NT2/D1 (cell line): ENCODE results near the gene BCOR.

Experiments
- YY1 ChIP-seq: IDR thresholded peaks from 2 replicates; pipeline ENCODE4 v1.6.1; 2011; ENCODE audit not compliant: insufficient read length, insufficient read depth
- ZNF274 ChIP-seq: IDR thresholded peaks from 2 replicates; pipeline ENCODE4 v1.6.1; 2011; ENCODE audit warnings: mild to moderate bottlenecking, low read depth, low read length

DNA sequence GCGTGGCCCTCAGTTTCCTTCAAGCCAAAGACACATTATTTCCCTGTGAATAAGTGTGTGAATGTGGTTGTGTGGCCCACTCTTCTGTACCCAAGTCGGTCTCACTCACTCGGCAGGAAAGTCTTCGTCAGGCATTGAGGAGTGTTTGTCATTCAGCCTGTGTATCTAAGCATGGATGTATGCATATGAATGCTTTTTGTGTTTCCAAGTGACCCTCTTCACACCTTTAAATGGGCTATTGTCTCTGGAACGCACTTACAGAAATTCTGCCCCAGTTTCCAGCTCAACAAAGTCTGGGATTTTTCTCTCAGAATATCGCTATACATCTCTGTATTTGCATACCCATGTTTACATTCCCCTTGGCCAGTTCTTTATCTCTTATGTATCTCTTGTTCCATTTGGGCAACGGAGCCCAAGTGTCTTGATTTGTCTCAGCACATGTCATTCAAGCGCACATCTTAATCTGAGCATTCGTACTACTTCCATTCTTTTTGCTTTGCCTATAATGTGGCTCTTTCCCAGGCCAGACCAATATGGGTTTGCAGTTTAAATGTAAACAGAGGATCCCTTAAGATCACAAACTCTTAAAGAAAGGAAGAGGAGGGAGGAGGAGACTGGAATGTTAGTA is 4.8 kb downstream of the BCOR start:
- no peak for TF ChIP-seq YY1
- TF ChIP-seq ZNF274: no peak
